Neuronal stem cell (in vitro differentiated cells): ENCODE results near the gene ARHGAP12.

Source experiments
- DNase-seq: peaks from one replicate; pipeline ENCODE4 v3.0.0-alpha.2; 2013; ENCODE audit warnings: low spot score
- H2AFZ ChIP-seq: one replicate; pipeline ENCODE4 v1.6.1; 2013; ENCODE audit warnings: mild to moderate bottlenecking, low read length, inconsistent platforms
- H2AK5ac ChIP-seq: 2 replicates; pipeline ENCODE4 v1.6.1; 2013; ENCODE audit warnings: low read depth, mild to moderate bottlenecking, inconsistent platforms, low read length, moderate library complexity, mixed read lengths
- H2BK120ac ChIP-seq: 2 replicates; pipeline ENCODE4 v1.6.1; 2013; ENCODE audit warnings: low read depth, mild to moderate bottlenecking, inconsistent platforms, low read length, moderate library complexity, mixed read lengths
- H2BK12ac ChIP-seq: one replicate; pipeline ENCODE4 v1.6.1; 2013; ENCODE audit warnings: low read length, inconsistent platforms
- H2BK15ac ChIP-seq: 2 replicates; pipeline ENCODE4 v1.6.1; 2013; ENCODE audit warnings: mild to moderate bottlenecking, low read length, inconsistent platforms, mixed read lengths
- H2BK5ac ChIP-seq: one replicate; pipeline ENCODE4 v1.6.1; 2013; ENCODE audit warnings: inconsistent platforms, mild to moderate bottlenecking, low read length, moderate library complexity
- H3K14ac ChIP-seq: one replicate; pipeline ENCODE4 v1.6.1; 2013; ENCODE audit warnings: low read length, inconsistent platforms
- H3K18ac ChIP-seq: 2 replicates; pipeline ENCODE4 v1.6.1; 2013; ENCODE audit warnings: low read length, inconsistent platforms
- H3K23ac ChIP-seq: 2 replicates; pipeline ENCODE4 v1.6.1; 2013; ENCODE audit warnings: low read depth, mild to moderate bottlenecking, mixed read lengths, low read length, inconsistent platforms; ENCODE audit not compliant: poor library complexity
- H3K27ac ChIP-seq: replicated peaks from 3 replicates; pipeline ENCODE4 v1.5.1; 2013; ENCODE audit warnings: low read length, inconsistent platforms
- H3K27me3 ChIP-seq, 3 experiments: 2 replicates each; pipeline ENCODE4 v1.6.1; 2013; ENCODE audit warnings: low read length in 3 of 3, mild to moderate bottlenecking in 2 of 3, inconsistent platforms in 1 of 3, low read depth in 1 of 3, mixed read lengths in 1 of 3, moderate library complexity in 1 of 3; ENCODE audit not compliant: control insufficient read depth in 3 of 3, insufficient read depth in 3 of 3
- H3K36me3 ChIP-seq, 2 donors: replicated peaks in 1 of 2; 2 replicates each; pipeline ENCODE4 v1.6.1; 2013; ENCODE audit warnings: low read length in 2 of 2; ENCODE audit not compliant: control insufficient read depth in 2 of 2, insufficient read depth in 2 of 2
- H3K4ac ChIP-seq: 2 replicates; pipeline ENCODE4 v1.6.1; 2013; ENCODE audit warnings: inconsistent platforms, mild to moderate bottlenecking, low read length, moderate library complexity
- H3K4me1 ChIP-seq, 2 donors: 1 replicate in 1 of 2; 2 replicates in 1 of 2; pipeline ENCODE4 v1.6.1; 2013; ENCODE audit warnings: low read length in 2 of 2, low read depth in 1 of 2; ENCODE audit not compliant: control insufficient read depth in 2 of 2, insufficient read depth in 1 of 2
- H3K4me2 ChIP-seq: one replicate; pipeline ENCODE4 v1.6.1; 2013; ENCODE audit warnings: mild to moderate bottlenecking, low read length, inconsistent platforms; ENCODE audit not compliant: insufficient read depth, poor library complexity, severe bottlenecking
- H3K4me3 ChIP-seq, 2 donors: 2 replicates each; pipeline ENCODE4 v1.5.1; 2013; ENCODE audit warnings: low read length in 2 of 2, mild to moderate bottlenecking in 2 of 2, inconsistent platforms in 1 of 2, moderate library complexity in 1 of 2
- H3K79me1 ChIP-seq: one replicate; pipeline ENCODE4 v1.6.1; 2013; ENCODE audit warnings: low read depth, mild to moderate bottlenecking, inconsistent platforms, low read length, moderate library complexity
- H3K9ac ChIP-seq: one replicate; pipeline ENCODE4 v1.6.1; 2013; ENCODE audit warnings: mild to moderate bottlenecking, low read depth, low read length, inconsistent platforms; ENCODE audit not compliant: poor library complexity
- H3K9me3 ChIP-seq, 2 donors: replicated peaks in 1 of 2; 2 replicates each; pipeline versions ENCODE3 to v1.6.1; 2013; ENCODE audit warnings: low read length in 2 of 2, mild to moderate bottlenecking in 2 of 2, inconsistent platforms in 1 of 2, low read depth in 1 of 2, mixed read lengths in 1 of 2, moderate library complexity in 1 of 2; ENCODE audit not compliant: control insufficient read depth in 2 of 2, insufficient read depth in 1 of 2
- H4K8ac ChIP-seq: one replicate; pipeline ENCODE4 v1.6.1; 2013; ENCODE audit warnings: low read depth, mild to moderate bottlenecking, inconsistent platforms, low read length, moderate library complexity
- H4K91ac ChIP-seq: one replicate; pipeline ENCODE4 v1.6.1; 2013; ENCODE audit warnings: low read length, low read depth, mild to moderate bottlenecking, inconsistent platforms; ENCODE audit not compliant: poor library complexity
- WGBS, 2 donors: extraction: QIAGEN DNeasy Blood & Tissue Kit; methylation state at CpG; one replicate each; pipeline ENCODE4 v1.1.7; 2013; ENCODE audit warnings: missing lambda C conversion rate in 2 of 2, mixed read lengths in 1 of 2; ENCODE audit not compliant: insufficient read length in 2 of 2, insufficient replicate concordance in 1 of 2; ENCODE audit errors: extremely low coverage in 2 of 2; 5-methylcytosine and 5-hydroxymethylcytosine counted together

The ARHGAP12 gene

GRCh38 chr10:31936933-31937332, 8.3 kb upstream of the ARHGAP12 start:
- no peak overlapping the region for H3K9ac ChIP-seq
- H3K36me3 ChIP-seq = no peaks in the 10 kb centered on the region
- no peak overlapping the region for H2BK120ac ChIP-seq
- no peak overlapping the region for H3K27ac ChIP-seq
- no peak overlapping the region for H3K23ac ChIP-seq
- H2BK15ac ChIP-seq = no peak overlapping the region
- H3K4me1 ChIP-seq = peaks cover 0 to 8% of the 10 kb centered on the region in 2 donors
- DNase-seq = no peak
- H3K4me2 ChIP-seq = no peak overlapping the region
- H4K91ac ChIP-seq = no peak overlapping the region
- no peak overlapping the region for H2BK12ac ChIP-seq
- peak overlapping the region; percentile 45 for H2AFZ ChIP-seq
- no peak overlapping the region for H3K4ac ChIP-seq
- H3K18ac ChIP-seq = no peak overlapping the region
- H2BK5ac ChIP-seq = no peak overlapping the region
- H3K14ac ChIP-seq = no peak overlapping the region
- no CpG with 5 or more reads among the region's 5 CpGs for WGBS, 2 donors
- H3K27me3 ChIP-seq = no peaks in the 10 kb centered on the region
- no peak overlapping the region for H3K4me3 ChIP-seq
- no peaks in the 10 kb centered on the region for H3K79me1 ChIP-seq
- H2AK5ac ChIP-seq = no peak overlapping the region
- H4K8ac ChIP-seq = no peak overlapping the region
- H3K9me3 ChIP-seq = no peaks in the 10 kb centered on the region

DNA sequence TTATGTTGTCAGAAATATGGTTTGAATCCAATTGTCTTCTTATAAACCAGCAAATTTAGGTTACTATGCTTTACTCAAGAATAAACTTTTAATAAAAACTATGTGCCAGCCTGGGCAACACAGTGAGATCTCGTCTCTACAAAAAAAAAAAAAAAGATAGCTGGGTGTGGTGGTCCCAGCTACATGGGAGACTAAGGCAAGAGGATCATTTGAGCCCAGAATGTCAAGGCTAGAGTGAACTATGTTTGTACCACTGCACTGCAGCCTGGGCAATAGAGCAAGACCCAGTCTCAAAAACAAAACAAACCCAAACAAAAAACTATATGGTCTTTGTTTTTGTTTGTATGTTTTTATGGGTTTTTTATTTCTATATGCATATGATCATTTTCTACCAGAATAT, 7.5 kb upstream of the ARHGAP12 start:
- WGBS, 2 donors = no CpG with 5 or more reads among the region's 1 CpG
- no peak overlapping the region for H3K18ac ChIP-seq
- H3K4me3 ChIP-seq = no peak overlapping the region
- no peak overlapping the region for H4K8ac ChIP-seq
- no peak overlapping the region for H2AK5ac ChIP-seq
- H2BK15ac ChIP-seq = no peak overlapping the region
- H3K4me1 ChIP-seq = peaks cover 0 to 6% of the 10 kb centered on the region in 2 donors
- H3K27me3 ChIP-seq = no peaks in the 10 kb centered on the region
- no peak overlapping the region for H3K4me2 ChIP-seq
- H3K4ac ChIP-seq = no peak overlapping the region
- no peaks in the 10 kb centered on the region for H3K9me3 ChIP-seq
- H2AFZ ChIP-seq = no peak overlapping the region
- H2BK12ac ChIP-seq = no peak overlapping the region
- no peak overlapping the region for H2BK5ac ChIP-seq
- no peak overlapping the region for H3K23ac ChIP-seq
- H3K27ac ChIP-seq = no peak overlapping the region
- no peak for DNase-seq
- H3K36me3 ChIP-seq = no peaks in the 10 kb centered on the region
- no peaks in the 10 kb centered on the region for H3K79me1 ChIP-seq
- no peak overlapping the region for H4K91ac ChIP-seq
- H3K9ac ChIP-seq = no peak overlapping the region
- H2BK120ac ChIP-seq = no peak overlapping the region
- no peak overlapping the region for H3K14ac ChIP-seq

- Histone ChIP-seq H3K4me2 (no peak overlapping the region), H3K36me3 (no peaks in the 10 kb centered on the region), H3K14ac (no peak overlapping the region), H2AFZ (no peak overlapping the region), H3K9me3 (no peaks in the 10 kb centered on the region), H2BK15ac (no peak overlapping the region), H2AK5ac (no peak overlapping the region), H3K4me1 (peaks cover 0 to 1% of the 10 kb centered on the region in 2 donors), H3K79me1 (no peaks in the 10 kb centered on the region), H2BK5ac (no peak overlapping the region), H3K27me3 (no peaks in the 10 kb centered on the region), H2BK120ac (no peak overlapping the region), H3K18ac (no peak overlapping the region), H3K9ac (no peak overlapping the region), H3K4ac (no peak overlapping the region), H3K4me3 (no peak overlapping the region), H3K27ac (no peak overlapping the region), H4K91ac (no peak overlapping the region), H3K23ac (no peak overlapping the region), H4K8ac (no peak overlapping the region), H2BK12ac (no peak overlapping the region)
- no CpG with 5 or more reads among the region's 4 CpGs for WGBS, 2 donors
- DNase-seq = no peak
These were observed 7.0 kb upstream of the ARHGAP12 start for GRCh38 chr10:31935678-31936077.

DNA sequence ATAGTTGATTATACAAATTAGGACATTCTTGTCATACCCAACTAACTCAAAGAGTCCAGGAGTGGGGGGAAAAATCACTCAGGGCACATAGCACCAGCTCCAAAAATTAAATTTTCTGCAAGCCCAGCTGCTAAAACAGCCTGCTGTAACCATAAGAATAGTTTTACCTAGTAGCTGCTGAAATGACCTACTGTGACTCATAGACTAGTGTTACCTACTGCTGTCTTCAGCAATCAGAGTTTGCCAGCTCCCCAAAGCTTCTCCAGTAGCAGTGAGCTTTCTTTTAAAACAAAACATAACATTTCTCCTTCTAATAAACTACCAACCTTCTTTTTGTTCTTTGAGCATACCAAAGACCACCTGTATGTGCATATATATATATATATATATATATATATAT, 4.2 kb upstream of the ARHGAP12 start:
- H2BK5ac ChIP-seq = no peak overlapping the region
- no peak overlapping the region for H2BK12ac ChIP-seq
- H3K4me3 ChIP-seq = no peak overlapping the region
- no peak overlapping the region for H3K4me2 ChIP-seq
- H3K14ac ChIP-seq = no peak overlapping the region
- H4K8ac ChIP-seq = no peak overlapping the region
- H3K36me3 ChIP-seq = no peaks in the 10 kb centered on the region
- H3K18ac ChIP-seq = no peak overlapping the region
- H3K27ac ChIP-seq = no peak overlapping the region
- H3K4me1 ChIP-seq = peaks cover 2 to 7% of the 10 kb centered on the region in 2 donors
- H2BK120ac ChIP-seq = no peak overlapping the region
- H3K79me1 ChIP-seq = peaks cover 4% of the 10 kb centered on the region
- no peak overlapping the region for H2BK15ac ChIP-seq
- H2AK5ac ChIP-seq = no peak overlapping the region
- H3K9ac ChIP-seq = no peak overlapping the region
- no peak overlapping the region for H4K91ac ChIP-seq
- no peak for DNase-seq
- H2AFZ ChIP-seq = no peak overlapping the region
- H3K23ac ChIP-seq = no peak overlapping the region
- no peak overlapping the region for H3K4ac ChIP-seq
- no peaks in the 10 kb centered on the region for H3K27me3 ChIP-seq
- no peaks in the 10 kb centered on the region for H3K9me3 ChIP-seq
